AG04449 (cell line): Measurements from ENCODE around the gene SH3D19.

Experiments used
- CTCF ChIA-PET: fragments of 350-600 bp; formaldehyde crosslinking; extraction: SDS; loops from one replicate; lab custom pipeline; 2021; ENCODE audit warnings: antibody characterized with exemption; lab: Yijun Ruan, JAX
- POLR2A ChIA-PET: fragments of 400-600, 350-600 bp; formaldehyde crosslinking; extraction: SDS; loops from one replicate; lab custom pipeline; 2020; ENCODE audit warnings: antibody characterized with exemption, inconsistent platforms; lab: Yijun Ruan, JAX
- DNase-seq: peaks from one replicate; pipeline ENCODE4 v3.0.0-alpha.2; 2010; ENCODE audit warnings: low read depth, low spot score
- H3K4me3 ChIP-seq: 2 replicates; pipeline ENCODE4 v1.5.1; 2011; ENCODE audit warnings: low read depth, mild to moderate bottlenecking, control low read depth, low read length
- TF ChIP-seq, protein P1 (sequence below): IDR thresholded peaks from one replicate; pipeline ENCODE4 v1.5.1; 2011; ENCODE audit warnings: mild to moderate bottlenecking, moderate library complexity, low read length, control low read depth, inconsistent platforms; ENCODE audit not compliant: insufficient read depth; ENCODE audit errors: missing control alignments

The SH3D19 gene

DNA sequence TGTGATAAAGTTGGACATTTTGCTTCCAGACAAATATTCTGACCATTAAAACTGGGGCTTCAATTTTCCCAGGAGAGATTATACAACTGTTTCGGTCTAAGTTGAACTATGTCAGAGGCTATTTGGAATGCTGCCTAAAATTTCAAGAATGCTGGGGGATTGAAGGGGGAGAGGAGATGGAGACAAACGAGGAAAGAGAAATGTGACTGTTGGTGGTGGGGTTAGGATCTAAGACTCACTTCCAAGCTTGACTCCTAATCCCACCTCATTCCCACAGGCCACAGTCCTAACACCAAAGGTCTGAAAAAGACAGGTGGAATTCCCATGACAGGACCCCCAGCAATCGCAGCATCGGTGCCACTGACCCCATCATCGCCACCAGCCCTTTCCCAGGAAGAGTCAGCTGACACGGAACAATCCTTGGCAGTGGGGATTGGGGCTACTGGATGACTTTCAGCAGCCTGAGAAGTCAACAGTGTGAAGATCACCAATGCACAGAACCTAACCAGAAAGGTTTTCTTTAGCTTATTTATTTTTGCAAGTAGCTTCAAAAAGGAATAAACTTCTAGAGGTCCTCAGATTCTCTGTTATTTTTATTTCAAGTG, 122.5 kb downstream of the SH3D19 start:
- no peak overlapping the region for H3K4me3 ChIP-seq
- POLR2A ChIA-PET = no interaction called here
- TF ChIP-seq, protein P1, sequence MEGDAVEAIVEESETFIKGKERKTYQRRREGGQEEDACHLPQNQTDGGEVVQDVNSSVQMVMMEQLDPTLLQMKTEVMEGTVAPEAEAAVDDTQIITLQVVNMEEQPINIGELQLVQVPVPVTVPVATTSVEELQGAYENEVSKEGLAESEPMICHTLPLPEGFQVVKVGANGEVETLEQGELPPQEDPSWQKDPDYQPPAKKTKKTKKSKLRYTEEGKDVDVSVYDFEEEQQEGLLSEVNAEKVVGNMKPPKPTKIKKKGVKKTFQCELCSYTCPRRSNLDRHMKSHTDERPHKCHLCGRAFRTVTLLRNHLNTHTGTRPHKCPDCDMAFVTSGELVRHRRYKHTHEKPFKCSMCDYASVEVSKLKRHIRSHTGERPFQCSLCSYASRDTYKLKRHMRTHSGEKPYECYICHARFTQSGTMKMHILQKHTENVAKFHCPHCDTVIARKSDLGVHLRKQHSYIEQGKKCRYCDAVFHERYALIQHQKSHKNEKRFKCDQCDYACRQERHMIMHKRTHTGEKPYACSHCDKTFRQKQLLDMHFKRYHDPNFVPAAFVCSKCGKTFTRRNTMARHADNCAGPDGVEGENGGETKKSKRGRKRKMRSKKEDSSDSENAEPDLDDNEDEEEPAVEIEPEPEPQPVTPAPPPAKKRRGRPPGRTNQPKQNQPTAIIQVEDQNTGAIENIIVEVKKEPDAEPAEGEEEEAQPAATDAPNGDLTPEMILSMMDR = no peak
- DNase-seq = no peak
- CTCF ChIA-PET = no interaction called here

DNA sequence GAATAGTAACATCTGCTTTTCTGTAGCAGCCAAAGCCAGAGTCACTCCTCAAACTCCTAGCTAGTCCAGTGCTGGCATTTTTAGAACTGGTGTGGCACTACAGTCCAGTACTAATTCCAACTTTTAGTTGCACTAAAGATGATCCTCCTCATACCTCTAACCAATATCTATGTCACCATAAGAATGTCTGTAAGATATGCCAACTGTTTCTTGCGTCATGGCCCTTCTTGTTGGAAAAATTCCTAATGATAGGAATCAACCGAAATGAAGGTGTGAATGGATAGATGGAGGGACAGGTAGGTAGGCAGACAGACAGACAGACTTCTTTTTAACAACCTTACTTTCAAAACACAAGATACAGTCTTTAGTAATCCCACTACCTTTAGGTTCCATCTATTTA, 123.0 kb downstream of the SH3D19 start:
- TF ChIP-seq, protein P1 = no peak
- ChIA-PET CTCF (no interaction called here), POLR2A (no interaction called here)
- DNase-seq = no peak
- H3K4me3 ChIP-seq = no peak overlapping the region

DNA sequence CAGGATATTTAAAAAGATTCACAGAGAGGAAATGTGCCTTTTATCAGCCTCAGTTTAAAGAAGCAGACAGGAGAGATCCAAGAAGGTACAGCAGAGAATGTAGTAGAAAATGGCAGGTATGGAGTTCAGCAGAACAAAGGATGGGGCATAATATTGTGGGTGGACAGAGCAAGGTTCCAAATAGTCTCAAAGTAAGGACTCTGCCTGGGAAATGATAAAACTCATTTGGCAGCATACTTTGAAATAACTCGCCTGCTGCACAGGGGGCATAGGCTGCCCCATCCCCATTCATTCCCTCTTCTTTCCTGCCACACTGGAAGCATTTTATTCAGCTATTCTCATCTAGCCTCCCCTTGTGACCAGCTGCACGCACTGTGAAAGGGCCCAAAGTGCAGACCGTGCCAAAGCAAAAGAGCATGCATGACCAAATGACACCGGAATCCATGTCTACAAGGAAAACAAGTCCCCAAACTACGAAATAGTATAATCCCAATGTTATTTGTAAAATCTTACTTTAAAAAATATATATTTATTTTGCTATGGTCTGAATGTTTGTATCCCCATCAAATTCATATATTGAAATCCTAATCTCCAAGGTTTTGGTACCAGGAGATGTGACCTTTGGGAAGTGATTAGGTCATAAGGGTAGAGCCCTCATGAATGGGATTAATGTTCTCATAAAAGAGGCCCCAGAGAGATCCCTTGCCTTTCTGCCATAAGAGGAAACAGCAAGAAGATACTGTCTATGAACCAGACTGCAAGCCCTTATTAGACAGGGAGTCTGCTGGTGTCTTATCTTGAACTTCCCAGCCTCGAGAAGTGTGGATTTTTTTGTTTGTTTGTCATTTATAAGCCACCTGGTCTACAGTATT, 125.8 kb downstream of the SH3D19 start:
- TF ChIP-seq, protein P1 = no peak
- no peak overlapping the region for H3K4me3 ChIP-seq
- no peak for DNase-seq
- ChIA-PET POLR2A (no interaction called here), CTCF (interaction anchor here (1.2 kb wide), 1 partner anchor 82 kb away, joined by 5 read pairs; no protein-coding TSS in a partner anchor)

- H3K4me3 ChIP-seq = no peak overlapping the region
- ChIA-PET CTCF (interaction anchor here (1.2 kb wide), 2 partner anchors 18 to 81 kb away, joined by 3 to 5 read pairs; no protein-coding TSS in a partner anchor), POLR2A (no interaction called here)
- DNase-seq = no peak
- TF ChIP-seq, protein P1 = no peak
These were observed 126.7 kb downstream of the SH3D19 start for GRCh38 chr4:151198748-151199147.

DNA sequence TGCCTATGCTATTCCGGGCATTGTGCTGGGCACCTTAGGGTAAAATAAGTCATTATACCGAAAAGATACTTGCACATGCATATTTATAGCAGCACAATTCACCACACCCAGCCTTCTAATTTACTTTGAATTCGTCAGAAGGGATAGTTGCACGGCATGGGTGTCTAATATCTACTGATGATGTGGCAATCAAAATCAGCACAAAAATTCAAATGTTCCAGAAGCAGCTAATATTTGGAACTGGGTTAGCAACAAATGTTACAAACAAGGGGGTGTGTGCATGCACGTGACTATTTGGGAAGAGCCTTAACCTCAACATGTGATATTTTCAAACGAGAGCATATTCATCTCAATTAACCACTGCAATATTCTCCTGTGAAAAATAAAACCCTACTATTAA, 128.2 kb downstream of the SH3D19 start:
- ChIA-PET POLR2A (no interaction called here), CTCF (interaction anchor here (1.5 kb wide), 1 partner anchor 20 kb away, joined by 3 read pairs; no protein-coding TSS in a partner anchor)
- no peak for DNase-seq
- H3K4me3 ChIP-seq = no peak overlapping the region
- TF ChIP-seq, protein P1 = no peak

GRCh38 chr4:151195801-151196200, 129.6 kb downstream of the SH3D19 start:
- POLR2A ChIA-PET = no interaction called here
- H3K4me3 ChIP-seq = no peak overlapping the region
- CTCF ChIA-PET = interaction anchor here (1.5 kb wide), 1 partner anchor 21 kb away, joined by 3 read pairs; no protein-coding TSS in a partner anchor
- TF ChIP-seq, protein P1 = no peak
- no peak for DNase-seq
